Subcutaneous abdominal adipose tissue (tissue), 5 donors: Measurements from ENCODE around the gene MED10.

Experiments used
- H3K27ac ChIP-seq: one replicate; pipeline ENCODE4 v1.7.0; 2013; ENCODE audit warnings: low read depth, mild to moderate bottlenecking, inconsistent platforms, low read length, moderate library complexity
- H3K27me3 ChIP-seq, 5 donors: one replicate each; pipeline ENCODE4 v1.7.0; 2013; ENCODE audit warnings: low read length in 5 of 5, inconsistent platforms in 1 of 5; ENCODE audit not compliant: control insufficient read depth in 5 of 5, insufficient read depth in 4 of 5
- H3K36me3 ChIP-seq, 5 donors: one replicate each; pipeline ENCODE4 v1.7.0; 2013; ENCODE audit warnings: low read length in 5 of 5; ENCODE audit not compliant: control insufficient read depth in 5 of 5, insufficient read depth in 5 of 5
- H3K4me1 ChIP-seq, 5 donors: one replicate each; pipeline ENCODE4 v1.7.0; 2013; ENCODE audit warnings: low read length in 5 of 5, mild to moderate bottlenecking in 3 of 5, moderate library complexity in 1 of 5; ENCODE audit not compliant: control insufficient read depth in 5 of 5, insufficient read depth in 5 of 5
- H3K4me3 ChIP-seq, 5 donors: one replicate each; pipeline ENCODE4 v1.7.0; 2013; ENCODE audit warnings: low read length in 5 of 5, low read depth in 1 of 5
- H3K9ac ChIP-seq, 5 donors: one replicate each; pipeline ENCODE4 v1.7.0; 2013; ENCODE audit warnings: low read length in 5 of 5, mild to moderate bottlenecking in 4 of 5, moderate library complexity in 3 of 5
- H3K9me3 ChIP-seq, 5 donors: one replicate each; pipeline ENCODE4 v1.7.0; 2013; ENCODE audit warnings: low read length in 5 of 5; ENCODE audit not compliant: control insufficient read depth in 5 of 5
- donor health status: healthy.
- donor health status: healthy.
- donor health status: healthy.
- donor health status: healthy.
- donor health status: healthy.

The MED10 gene

GRCh38 chr5:6342689-6343315 is 35.5 kb downstream of the MED10 start:
- H3K27me3 ChIP-seq = peaks cover 0 to 2% (median 0%) of the 10 kb centered on the region in 5 donors
- no peak overlapping the region for H3K9ac ChIP-seq
- no peak overlapping the region for H3K4me3 ChIP-seq
- H3K27ac ChIP-seq = no peak overlapping the region
- H3K9me3 ChIP-seq = no peaks in the 10 kb centered on the region
- peaks cover 0 to 2% (median 0%) of the 10 kb centered on the region in 5 donors for H3K36me3 ChIP-seq
- no peaks in the 10 kb centered on the region for H3K4me1 ChIP-seq

GRCh38 chr5:6340100-6340499 is 38.2 kb downstream of the MED10 start:
- H3K27ac ChIP-seq = no peak overlapping the region
- H3K36me3 ChIP-seq = peaks cover 0 to 5% (median 1%) of the 10 kb centered on the region in 5 donors
- no peaks in the 10 kb centered on the region for H3K9me3 ChIP-seq
- no peak overlapping the region for H3K4me3 ChIP-seq
- no peak overlapping the region for H3K9ac ChIP-seq
- H3K4me1 ChIP-seq = no peaks in the 10 kb centered on the region
- H3K27me3 ChIP-seq = peaks cover 0 to 2% (median 0%) of the 10 kb centered on the region in 5 donors

- Histone ChIP-seq H3K9ac (no peak overlapping the region), H3K36me3 (peaks cover 0 to 12% (median 3%) of the 10 kb centered on the region in 5 donors), H3K9me3 (no peaks in the 10 kb centered on the region), H3K27ac (no peak overlapping the region), H3K4me3 (no peak overlapping the region), H3K27me3 (peaks cover 0 to 2% (median 0%) of the 10 kb centered on the region in 5 donors), H3K4me1 (no peaks in the 10 kb centered on the region)
These were observed 39.5 kb downstream of the MED10 start for GRCh38 chr5:6338871-6339270.

GRCh38 chr5:6338135-6338534 is 40.2 kb downstream of the MED10 start:
- no peak overlapping the region for H3K27ac ChIP-seq
- H3K4me3 ChIP-seq = no peak overlapping the region

GRCh38 chr5:6333182-6333905 is 45.0 kb downstream of the MED10 start:
- Histone ChIP-seq H3K27me3 (no peaks in the 10 kb centered on the region), H3K4me1 (no peaks in the 10 kb centered on the region), H3K36me3 (peaks cover 0 to 16% (median 5%) of the 10 kb centered on the region in 5 donors), H3K9ac (no peak overlapping the region), H3K4me3 (no peak overlapping the region), H3K9me3 (peaks cover 0 to 13% (median 8%) of the 10 kb centered on the region in 5 donors), H3K27ac (no peak overlapping the region)

More at GRCh38 chr5:6338135-6338534, 40.2 kb downstream of the MED10 start:
- Histone ChIP-seq H3K36me3 (peaks cover 0 to 12% (median 3%) of the 10 kb centered on the region in 5 donors), H3K4me1 (no peaks in the 10 kb centered on the region), H3K9ac (no peak overlapping the region), H3K9me3 (no peaks in the 10 kb centered on the region), H3K27me3 (no peaks in the 10 kb centered on the region)

GRCh38 chr5:6328173-6328572 is 50.2 kb downstream of the MED10 start:
- H3K4me3 ChIP-seq = no peak overlapping the region
- H3K4me1 ChIP-seq = no peaks in the 10 kb centered on the region
- no peak overlapping the region for H3K9ac ChIP-seq
- H3K27me3 ChIP-seq = no peaks in the 10 kb centered on the region
- peaks cover 0 to 5% (median 0%) of the 10 kb centered on the region in 5 donors for H3K36me3 ChIP-seq
- no peak overlapping the region for H3K27ac ChIP-seq
- peaks cover 0 to 13% (median 8%) of the 10 kb centered on the region in 5 donors for H3K9me3 ChIP-seq

- H3K9me3 ChIP-seq = peaks cover 3 to 13% (median 9%) of the 10 kb centered on the region in 5 donors
- H3K9ac ChIP-seq = no peak overlapping the region
- H3K27me3 ChIP-seq = peaks cover 0 to 7% (median 0%) of the 10 kb centered on the region in 5 donors
- no peak overlapping the region for H3K27ac ChIP-seq
- peaks cover 0 to 3% (median 0%) of the 10 kb centered on the region in 5 donors for H3K36me3 ChIP-seq
- peaks cover 0 to 8% (median 0%) of the 10 kb centered on the region in 5 donors for H3K4me1 ChIP-seq
- no peak overlapping the region for H3K4me3 ChIP-seq
These were observed 51.6 kb downstream of the MED10 start for GRCh38 chr5:6326776-6327175.

GRCh38 chr5:6322163-6322713 is 56.1 kb downstream of the MED10 start:
- Histone ChIP-seq H3K4me1 (peaks cover 0 to 9% (median 5%) of the 10 kb centered on the region in 5 donors), H3K9me3 (peaks cover 3 to 16% (median 10%) of the 10 kb centered on the region in 5 donors), H3K27me3 (peaks cover 0 to 7% (median 0%) of the 10 kb centered on the region in 5 donors), H3K9ac (peak overlapping the region in 1 of 5 donors; percentile 89), H3K27ac (no peak overlapping the region), H3K4me3 (no peak overlapping the region), H3K36me3 (peaks cover 0 to 3% (median 0%) of the 10 kb centered on the region in 5 donors)
